ENCODE measurements around the gene DUSP22. TPM values are rescaled to one million over a fixed set of nuclear protein-coding genes. Genes with fewer than 3 reads are reported as not detected.
A peak's percentile ranks its signal among the peaks of the same experiment; 100 is the strongest.

Gene DUSP22
- total and polyA plus RNA-seq, 2 donors = 17.9 to 54.2 TPM

DNA sequence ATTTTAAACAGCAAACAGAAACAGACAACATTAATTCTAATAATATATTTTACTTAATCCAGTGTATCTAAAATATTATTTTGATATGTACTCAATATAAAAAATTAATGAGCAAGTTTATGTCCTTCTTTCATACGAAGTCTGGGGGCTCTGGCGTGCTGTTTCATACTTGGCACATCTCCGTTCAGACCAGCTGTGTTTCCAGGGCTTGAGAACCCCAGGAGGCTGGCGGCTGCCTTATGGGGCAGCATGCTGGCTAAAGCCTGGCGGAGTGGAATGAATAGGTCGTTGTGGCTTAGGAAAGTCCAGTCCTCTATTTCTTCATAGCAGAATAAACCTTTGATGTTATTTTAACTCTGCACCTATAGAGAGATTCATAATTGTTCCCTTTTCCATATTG lies 43.3 kb downstream of the DUSP22 start:
- 95% methylated on average over 6 of the region's 6 CpGs for WGBS
- peaks cover 16 to 35% of the 10 kb centered on the region in 2 donors for H3K4me1 ChIP-seq (ENCODE audit: control insufficient read depth in 2 of 2, insufficient read depth in 2 of 2, low read length in 2 of 2)
- H3K4me3 ChIP-seq (ENCODE audit: low read length in 2 of 2) = no peak overlapping the region
- no peak overlapping the region for H3K27ac ChIP-seq (ENCODE audit: low read depth in 1 of 2, low read length in 1 of 2)
- no peak for DNase-seq (ENCODE audit: low read depth in 6 of 9, low spot score in 9 of 9)
- peaks cover 0 to 10% of the 10 kb centered on the region in 2 donors for H3K9me3 ChIP-seq (ENCODE audit: control insufficient read depth in 2 of 2, insufficient read depth in 1 of 2, low read length in 1 of 2)
- no peaks in the 10 kb centered on the region for H3K27me3 ChIP-seq (ENCODE audit: control insufficient read depth in 2 of 2, insufficient read depth in 1 of 2, low read length in 1 of 2)
- no peaks in the 10 kb centered on the region for H3K36me3 ChIP-seq (ENCODE audit: control insufficient read depth in 2 of 2, insufficient read depth in 2 of 2, low read length in 1 of 2)

DNA sequence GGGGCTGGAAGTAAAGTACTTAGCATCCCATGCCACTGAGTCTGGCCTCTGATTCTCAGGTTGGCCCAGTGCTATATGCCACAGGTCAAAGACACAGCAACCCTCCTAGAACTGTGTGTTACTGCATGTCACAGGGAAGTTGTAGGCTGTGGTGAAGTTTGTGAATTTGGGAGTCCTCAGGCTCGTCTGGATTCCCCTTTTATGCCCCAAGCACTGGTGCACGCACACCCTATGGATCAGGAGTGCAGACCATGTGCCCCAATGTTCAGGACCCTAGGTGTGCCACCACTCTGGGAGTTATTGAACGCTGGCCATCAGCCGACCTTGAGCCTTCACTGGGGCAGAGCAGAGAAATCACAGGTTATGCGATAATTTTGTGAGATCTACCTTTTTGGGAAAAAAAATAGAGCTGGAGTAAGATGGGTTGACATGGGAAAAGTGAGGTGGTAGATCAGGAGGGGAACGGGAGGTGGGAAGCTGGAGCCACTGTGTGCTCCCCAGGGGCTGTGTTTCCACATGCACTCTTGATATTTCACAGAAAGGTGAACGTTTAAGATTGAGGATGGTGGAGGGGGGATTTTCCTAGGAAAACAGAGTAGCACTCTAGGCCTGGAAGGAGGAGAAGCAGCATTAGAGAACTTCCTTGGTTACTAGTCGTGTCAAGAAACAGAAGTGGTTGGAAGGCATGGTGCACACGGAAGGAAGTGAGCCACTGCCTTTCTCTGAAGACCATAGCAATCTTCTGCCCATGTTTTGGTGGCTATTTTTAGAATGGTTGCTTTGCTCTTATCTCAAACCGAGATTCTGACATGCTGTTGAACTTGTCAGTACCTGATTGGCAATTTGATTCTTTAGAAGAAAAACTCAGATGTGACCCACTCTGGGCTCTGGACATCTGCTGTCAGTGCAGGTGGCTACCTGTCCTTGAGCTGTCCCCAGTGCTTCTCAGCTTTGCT lies 44.1 kb downstream of the DUSP22 start:
- Histone ChIP-seq H3K9me3 (ENCODE audit: control insufficient read depth in 2 of 2, insufficient read depth in 1 of 2, low read length in 1 of 2) (peaks cover 0 to 16% of the 10 kb centered on the region in 2 donors), H3K36me3 (ENCODE audit: control insufficient read depth in 2 of 2, insufficient read depth in 2 of 2, low read length in 1 of 2) (no peaks in the 10 kb centered on the region), H3K27me3 (ENCODE audit: control insufficient read depth in 2 of 2, insufficient read depth in 1 of 2, low read length in 1 of 2) (no peaks in the 10 kb centered on the region), H3K4me1 (ENCODE audit: control insufficient read depth in 2 of 2, insufficient read depth in 2 of 2, low read length in 2 of 2) (peaks cover 16 to 39% of the 10 kb centered on the region in 2 donors), H3K4me3 (ENCODE audit: low read length in 2 of 2) (no peak overlapping the region), H3K27ac (ENCODE audit: low read depth in 1 of 2, low read length in 1 of 2) (no peak overlapping the region)
- DNase-seq (ENCODE audit: low read depth in 6 of 9, low spot score in 9 of 9) = peak in 2 of 9 donors; percentile 30 to 53
- 62% methylated on average over 10 of the region's 10 CpGs for WGBS

DNA sequence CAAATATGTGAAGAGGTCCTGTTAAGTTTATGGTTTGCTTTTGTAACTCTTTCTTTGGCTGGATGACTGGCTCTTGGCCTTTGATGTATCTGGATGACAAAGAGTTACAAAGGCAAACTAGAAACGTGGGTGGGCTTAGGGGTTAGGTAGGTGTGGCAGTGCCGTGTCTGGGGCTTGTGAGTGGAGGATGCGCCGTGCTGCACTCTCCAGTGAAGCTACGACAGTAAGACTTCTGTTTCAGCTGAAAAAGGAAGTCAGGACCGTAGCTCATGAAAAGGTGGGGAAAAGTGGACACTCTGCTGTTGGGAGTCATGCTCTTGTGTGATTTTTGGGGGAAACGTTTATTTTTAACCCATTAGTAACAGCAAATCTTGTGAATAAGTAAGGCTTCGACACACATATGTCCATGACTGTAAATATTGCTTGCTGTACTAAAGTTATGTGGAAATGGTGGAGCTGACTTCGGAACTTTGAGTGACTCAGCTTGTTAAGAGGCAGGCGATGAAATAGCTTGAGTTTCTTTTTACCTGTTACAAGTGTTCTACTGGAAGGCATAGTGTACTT lies 45.6 kb downstream of the DUSP22 start:
- peaks cover 14 to 37% of the 10 kb centered on the region in 2 donors for H3K4me1 ChIP-seq (ENCODE audit: control insufficient read depth in 2 of 2, insufficient read depth in 2 of 2, low read length in 2 of 2)
- DNase-seq (ENCODE audit: low read depth in 6 of 9, low spot score in 9 of 9) = peak in 2 of 9 donors; percentile 24 to 52
- H3K36me3 ChIP-seq (ENCODE audit: control insufficient read depth in 2 of 2, insufficient read depth in 2 of 2, low read length in 1 of 2) = no peaks in the 10 kb centered on the region
- H3K27ac ChIP-seq (ENCODE audit: low read depth in 1 of 2, low read length in 1 of 2) = no peak overlapping the region
- WGBS = 48% methylated on average over 10 of the region's 10 CpGs
- H3K4me3 ChIP-seq (ENCODE audit: low read length in 2 of 2) = no peak overlapping the region
- H3K27me3 ChIP-seq (ENCODE audit: control insufficient read depth in 2 of 2, insufficient read depth in 1 of 2, low read length in 1 of 2) = no peaks in the 10 kb centered on the region
- peaks cover 0 to 20% of the 10 kb centered on the region in 2 donors for H3K9me3 ChIP-seq (ENCODE audit: control insufficient read depth in 2 of 2, insufficient read depth in 1 of 2, low read length in 1 of 2)

DNA sequence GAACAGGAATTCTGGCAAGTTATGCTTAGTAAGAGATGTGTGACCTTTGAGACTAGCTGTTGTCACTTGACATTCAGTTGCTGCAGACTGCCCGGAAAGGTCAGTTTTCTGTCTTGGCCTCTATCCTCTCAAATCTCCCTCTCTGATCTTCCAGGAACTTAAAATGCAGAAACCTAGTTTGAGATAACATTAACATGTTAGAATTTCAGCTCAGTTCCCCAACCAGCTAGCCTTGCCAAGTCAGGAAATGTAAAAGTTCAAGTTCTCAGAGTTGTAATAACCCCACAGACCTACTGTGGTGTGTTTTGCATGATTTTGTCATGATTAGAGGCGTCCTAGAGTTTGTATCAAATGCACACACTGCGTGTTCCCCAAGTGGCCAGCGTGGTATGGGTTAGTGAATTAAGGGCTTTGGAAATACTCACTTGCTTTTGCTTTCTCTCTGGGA lies 46.6 kb downstream of the DUSP22 start:
- peaks cover 0 to 20% of the 10 kb centered on the region in 2 donors for H3K9me3 ChIP-seq (ENCODE audit: control insufficient read depth in 2 of 2, insufficient read depth in 1 of 2, low read length in 1 of 2)
- H3K27me3 ChIP-seq (ENCODE audit: control insufficient read depth in 2 of 2, insufficient read depth in 1 of 2, low read length in 1 of 2) = no peaks in the 10 kb centered on the region
- H3K4me3 ChIP-seq (ENCODE audit: low read length in 2 of 2) = no peak overlapping the region
- peaks cover 14 to 37% of the 10 kb centered on the region in 2 donors for H3K4me1 ChIP-seq (ENCODE audit: control insufficient read depth in 2 of 2, insufficient read depth in 2 of 2, low read length in 2 of 2)
- DNase-seq (ENCODE audit: low read depth in 6 of 9, low spot score in 9 of 9) = no peak
- 84% methylated on average over 4 of the region's 4 CpGs for WGBS
- no peak overlapping the region for H3K27ac ChIP-seq (ENCODE audit: low read depth in 1 of 2, low read length in 1 of 2)
- H3K36me3 ChIP-seq (ENCODE audit: control insufficient read depth in 2 of 2, insufficient read depth in 2 of 2, low read length in 1 of 2) = no peaks in the 10 kb centered on the region

DNA sequence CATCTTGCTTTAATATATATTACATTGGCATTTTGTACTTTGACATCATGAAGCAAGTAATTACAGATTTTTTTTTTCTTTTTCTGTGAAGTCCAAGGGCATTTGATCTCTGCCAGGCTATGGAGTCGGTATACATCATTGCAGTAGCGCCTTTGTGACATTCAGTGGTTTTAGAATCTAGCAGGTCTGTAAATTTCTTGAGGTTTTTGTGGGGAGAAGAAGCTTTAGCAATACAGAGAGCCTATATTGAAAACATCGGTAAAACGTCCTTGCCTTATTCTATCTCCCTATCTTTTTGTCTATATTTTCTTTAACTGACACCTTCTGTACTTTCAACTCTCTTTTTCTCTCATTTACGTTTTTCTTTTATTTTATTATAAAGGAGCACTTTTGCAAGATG lies 47.2 kb downstream of the DUSP22 start:
- WGBS = 13% methylated on average over 5 of the region's 5 CpGs
- H3K27me3 ChIP-seq (ENCODE audit: control insufficient read depth in 2 of 2, insufficient read depth in 1 of 2, low read length in 1 of 2) = no peaks in the 10 kb centered on the region
- no peak overlapping the region for H3K27ac ChIP-seq (ENCODE audit: low read depth in 1 of 2, low read length in 1 of 2)
- no peak overlapping the region for H3K4me3 ChIP-seq (ENCODE audit: low read length in 2 of 2)
- H3K9me3 ChIP-seq (ENCODE audit: control insufficient read depth in 2 of 2, insufficient read depth in 1 of 2, low read length in 1 of 2) = peaks cover 0 to 24% of the 10 kb centered on the region in 2 donors
- peak in 1 of 9 donors; percentile 56 for DNase-seq (ENCODE audit: low read depth in 6 of 9, low spot score in 9 of 9)
- H3K4me1 ChIP-seq (ENCODE audit: control insufficient read depth in 2 of 2, insufficient read depth in 2 of 2, low read length in 2 of 2) = peaks cover 14 to 37% of the 10 kb centered on the region in 2 donors
- H3K36me3 ChIP-seq (ENCODE audit: control insufficient read depth in 2 of 2, insufficient read depth in 2 of 2, low read length in 1 of 2) = no peaks in the 10 kb centered on the region

DNA sequence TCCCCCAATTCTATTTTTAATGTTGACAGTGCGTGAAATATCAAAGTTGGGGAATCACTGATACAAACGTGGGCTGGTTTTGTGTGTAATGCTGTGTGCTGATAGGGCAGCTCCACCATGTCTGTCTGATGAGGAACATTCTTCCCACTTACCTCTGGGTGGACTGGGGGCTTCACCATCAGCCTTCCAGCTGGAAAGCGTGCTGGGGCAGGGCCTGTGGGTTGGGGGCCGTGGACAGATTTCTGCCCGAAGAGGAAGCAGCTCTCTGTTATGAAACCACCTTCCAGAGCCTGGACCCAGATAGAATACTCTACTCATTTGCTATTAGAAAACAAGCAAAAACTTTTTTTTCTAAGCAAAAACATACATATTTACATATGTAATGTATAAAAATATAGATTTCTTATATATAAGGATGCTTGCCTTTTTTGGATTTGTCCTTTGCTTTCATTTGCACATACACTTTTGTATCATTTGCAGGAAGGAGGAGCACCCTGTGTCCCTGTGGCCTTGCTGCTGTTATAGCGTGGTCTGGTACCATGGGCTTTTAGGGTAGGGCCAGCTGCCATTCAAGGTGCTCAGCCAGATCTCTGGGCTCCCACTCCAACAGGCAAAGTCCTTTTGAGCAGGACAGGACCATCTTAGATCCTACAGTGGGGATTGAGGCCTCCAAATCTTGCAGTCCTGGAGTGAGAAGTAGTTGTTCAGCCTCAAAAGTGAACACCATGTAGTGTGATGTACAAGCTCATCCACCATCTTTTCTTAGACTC lies 48.1 kb downstream of the DUSP22 start:
- Histone ChIP-seq H3K9me3 (ENCODE audit: control insufficient read depth in 2 of 2, insufficient read depth in 1 of 2, low read length in 1 of 2) (peaks cover 0 to 24% of the 10 kb centered on the region in 2 donors), H3K27ac (ENCODE audit: low read depth in 1 of 2, low read length in 1 of 2) (no peak overlapping the region), H3K4me1 (ENCODE audit: control insufficient read depth in 2 of 2, insufficient read depth in 2 of 2, low read length in 2 of 2) (peaks cover 14 to 37% of the 10 kb centered on the region in 2 donors), H3K36me3 (ENCODE audit: control insufficient read depth in 2 of 2, insufficient read depth in 2 of 2, low read length in 1 of 2) (no peaks in the 10 kb centered on the region), H3K27me3 (ENCODE audit: control insufficient read depth in 2 of 2, insufficient read depth in 1 of 2, low read length in 1 of 2) (no peaks in the 10 kb centered on the region), H3K4me3 (ENCODE audit: low read length in 2 of 2) (no peak overlapping the region)
- no peak for DNase-seq (ENCODE audit: low read depth in 6 of 9, low spot score in 9 of 9)
- WGBS = 70% methylated on average over 6 of the region's 6 CpGs

DNA sequence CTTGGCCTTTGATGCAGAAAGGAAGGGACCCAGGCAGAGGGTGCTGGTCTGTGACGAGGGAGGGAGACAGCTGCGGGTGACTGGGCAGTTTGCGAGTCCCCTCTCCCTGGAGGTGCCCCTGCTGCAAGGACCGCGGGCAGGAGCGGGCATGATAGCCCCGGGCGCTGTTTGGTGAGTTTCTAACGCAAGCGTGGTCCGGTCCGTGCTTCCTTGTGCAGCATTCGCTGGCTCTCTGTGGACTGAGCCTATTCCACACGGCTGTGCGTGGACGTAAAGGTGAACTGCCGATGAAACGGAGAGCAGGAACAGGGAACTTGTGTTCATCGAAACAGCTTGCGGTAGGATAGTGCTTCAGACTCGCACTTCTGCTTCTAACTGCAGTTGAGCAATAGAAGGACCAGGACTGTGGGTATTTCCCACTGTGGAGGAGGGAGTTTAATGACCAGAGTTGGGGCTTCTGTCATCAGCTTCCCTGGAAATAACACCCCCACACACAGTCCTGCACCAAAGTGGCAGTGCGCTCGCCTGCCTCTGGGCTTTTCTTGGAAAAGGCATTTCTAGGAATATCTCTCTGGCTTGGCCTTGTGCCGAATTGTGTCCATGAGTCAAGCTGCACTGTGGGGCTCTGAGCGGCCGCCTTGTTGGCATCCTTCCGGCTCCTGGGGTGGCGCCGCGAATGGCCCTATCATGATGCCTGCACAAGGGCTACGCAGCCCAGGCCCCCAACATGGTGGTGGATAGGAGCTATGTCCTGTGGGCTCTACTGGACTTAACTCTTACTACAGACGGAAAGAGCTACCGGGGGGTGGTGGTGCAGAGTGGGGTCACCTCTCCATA lies 48.9 kb downstream of the DUSP22 start:
- H3K4me1 ChIP-seq (ENCODE audit: control insufficient read depth in 2 of 2, insufficient read depth in 2 of 2, low read length in 2 of 2) = peaks cover 14 to 35% of the 10 kb centered on the region in 2 donors
- H3K9me3 ChIP-seq (ENCODE audit: control insufficient read depth in 2 of 2, insufficient read depth in 1 of 2, low read length in 1 of 2) = peaks cover 0 to 19% of the 10 kb centered on the region in 2 donors
- H3K27me3 ChIP-seq (ENCODE audit: control insufficient read depth in 2 of 2, insufficient read depth in 1 of 2, low read length in 1 of 2) = no peaks in the 10 kb centered on the region
- WGBS = 96% methylated on average over 33 of the region's 33 CpGs
- H3K4me3 ChIP-seq (ENCODE audit: low read length in 2 of 2) = no peak overlapping the region
- H3K27ac ChIP-seq (ENCODE audit: low read depth in 1 of 2, low read length in 1 of 2) = no peak overlapping the region
- DNase-seq (ENCODE audit: low read depth in 6 of 9, low spot score in 9 of 9) = no peak
- H3K36me3 ChIP-seq (ENCODE audit: control insufficient read depth in 2 of 2, insufficient read depth in 2 of 2, low read length in 1 of 2) = no peaks in the 10 kb centered on the region
